ENCODE results near the gene SLCO2A1.

Gene SLCO2A1

GRCh38 chr3:133998691-133999241, 31.0 kb downstream of the SLCO2A1 start:
- DNase-seq: no peak

- no peak for DNase-seq
These were observed 31.7 kb downstream of the SLCO2A1 start for GRCh38 chr3:133997871-133998635.

- no peak for DNase-seq
These were observed 32.7 kb downstream of the SLCO2A1 start for GRCh38 chr3:133996996-133997395.

- no peak for DNase-seq
These were observed 33.5 kb downstream of the SLCO2A1 start for GRCh38 chr3:133996251-133996661.

- no peak for DNase-seq
These were observed 34.5 kb downstream of the SLCO2A1 start for GRCh38 chr3:133995264-133995663.

GRCh38 chr3:133994166-133994890, 35.4 kb downstream of the SLCO2A1 start:
- no peak for DNase-seq

- no peak for DNase-seq
These were observed 36.6 kb downstream of the SLCO2A1 start for GRCh38 chr3:133992951-133993620.

GRCh38 chr3:133992381-133992780, 37.3 kb downstream of the SLCO2A1 start:
- DNase-seq: no peak

- no peak for DNase-seq
These were observed 38.1 kb downstream of the SLCO2A1 start for GRCh38 chr3:133991637-133992036.

GRCh38 chr3:133991209-133991608, 38.5 kb downstream of the SLCO2A1 start:
- no peak for DNase-seq

- DNase-seq: no peak
These were observed 39.6 kb downstream of the SLCO2A1 start for GRCh38 chr3:133989936-133990702.

GRCh38 chr3:133988631-133989161, 41.0 kb downstream of the SLCO2A1 start:
- no peak for DNase-seq

GRCh38 chr3:133987948-133988484, 41.7 kb downstream of the SLCO2A1 start:
- no peak for DNase-seq

- DNase-seq: no peak
These were observed 42.6 kb downstream of the SLCO2A1 start for GRCh38 chr3:133987136-133987535.

GRCh38 chr3:133986311-133986710, 43.4 kb downstream of the SLCO2A1 start:
- DNase-seq: no peak

GRCh38 chr3:133984975-133985374, 44.8 kb downstream of the SLCO2A1 start:
- DNase-seq: no peak

GRCh38 chr3:133983576-133984560, 45.9 kb downstream of the SLCO2A1 start:
- no peak for DNase-seq

- no peak for DNase-seq
These were observed 46.6 kb downstream of the SLCO2A1 start for GRCh38 chr3:133983126-133983525.

GRCh38 chr3:133980550-133980949, 49.2 kb downstream of the SLCO2A1 start:
- DNase-seq: no peak

- no peak for DNase-seq
These were observed 49.7 kb downstream of the SLCO2A1 start for GRCh38 chr3:133980035-133980434.

GRCh38 chr3:133979553-133979952, 50.2 kb downstream of the SLCO2A1 start:
- no peak for DNase-seq
